ENCODE data around the gene C1QL1.

DNA sequence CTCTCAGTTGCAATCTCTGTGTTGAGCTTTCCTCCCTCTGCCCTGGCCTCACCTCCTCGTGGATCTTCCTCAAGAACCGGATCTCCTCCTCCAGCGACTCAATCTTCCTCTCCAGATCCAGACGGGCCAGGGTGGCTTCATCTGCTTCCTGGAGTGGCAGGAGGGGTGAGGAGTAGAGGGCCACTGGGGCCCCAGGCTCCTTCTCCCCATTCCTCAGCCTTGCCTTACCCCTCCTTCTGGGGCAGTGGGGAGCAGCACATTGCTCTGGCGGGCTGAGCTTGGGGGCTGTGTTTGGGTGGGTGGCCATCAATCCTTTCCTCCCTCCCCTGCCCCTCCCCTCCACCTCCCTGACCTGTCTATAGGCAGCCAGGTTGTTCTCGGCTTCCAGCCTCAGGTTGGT is 54.4 kb downstream of the C1QL1 start:
- TF ChIP-seq EZH2 (IDR thresholded peaks at IDR 0.05; ENCODE audit: borderline replicate concordance), result no peak
- TF ChIP-seq, protein P1, sequence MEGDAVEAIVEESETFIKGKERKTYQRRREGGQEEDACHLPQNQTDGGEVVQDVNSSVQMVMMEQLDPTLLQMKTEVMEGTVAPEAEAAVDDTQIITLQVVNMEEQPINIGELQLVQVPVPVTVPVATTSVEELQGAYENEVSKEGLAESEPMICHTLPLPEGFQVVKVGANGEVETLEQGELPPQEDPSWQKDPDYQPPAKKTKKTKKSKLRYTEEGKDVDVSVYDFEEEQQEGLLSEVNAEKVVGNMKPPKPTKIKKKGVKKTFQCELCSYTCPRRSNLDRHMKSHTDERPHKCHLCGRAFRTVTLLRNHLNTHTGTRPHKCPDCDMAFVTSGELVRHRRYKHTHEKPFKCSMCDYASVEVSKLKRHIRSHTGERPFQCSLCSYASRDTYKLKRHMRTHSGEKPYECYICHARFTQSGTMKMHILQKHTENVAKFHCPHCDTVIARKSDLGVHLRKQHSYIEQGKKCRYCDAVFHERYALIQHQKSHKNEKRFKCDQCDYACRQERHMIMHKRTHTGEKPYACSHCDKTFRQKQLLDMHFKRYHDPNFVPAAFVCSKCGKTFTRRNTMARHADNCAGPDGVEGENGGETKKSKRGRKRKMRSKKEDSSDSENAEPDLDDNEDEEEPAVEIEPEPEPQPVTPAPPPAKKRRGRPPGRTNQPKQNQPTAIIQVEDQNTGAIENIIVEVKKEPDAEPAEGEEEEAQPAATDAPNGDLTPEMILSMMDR (IDR thresholded peaks at IDR 0.05; ENCODE audit: poor library complexity), result no peak
- TF ChIP-seq EZH2phosphoT487 (IDR thresholded peaks at IDR 0.05; ENCODE audit: low read depth, severe bottlenecking, unreplicated experiment), result no peak
